Activated naive CD8-positive, alpha-beta T cell (primary cell): ENCODE data around the gene CACTIN.
"Not testable (repeated sequence)": the region's sequence is repeated elsewhere in the genome, so short reads cannot be mapped to it uniquely, and the experiment has no call there.

Experiments
- H3K27ac Mint-ChIP-seq: one replicate; pipeline ENCODE4 v1.8.0; 2021; ENCODE audit warnings: mixed read lengths
- H3K27me3 Mint-ChIP-seq: one replicate; pipeline ENCODE4 v1.8.0; 2021; ENCODE audit warnings: mixed read lengths
- H3K36me3 Mint-ChIP-seq: one replicate; pipeline ENCODE4 v1.8.0; 2021; ENCODE audit warnings: mixed read lengths
- H3K4me1 Mint-ChIP-seq: one replicate; pipeline ENCODE4 v1.8.0; 2021; ENCODE audit warnings: low read depth, mixed read lengths
- H3K4me3 Mint-ChIP-seq: one replicate; pipeline ENCODE4 v1.8.0; 2021; ENCODE audit warnings: mild to moderate bottlenecking, mixed read lengths
- H3K9me3 Mint-ChIP-seq: one replicate; pipeline ENCODE4 v1.8.0; 2021; ENCODE audit warnings: low read depth, mixed read lengths

CACTIN gene

DNA sequence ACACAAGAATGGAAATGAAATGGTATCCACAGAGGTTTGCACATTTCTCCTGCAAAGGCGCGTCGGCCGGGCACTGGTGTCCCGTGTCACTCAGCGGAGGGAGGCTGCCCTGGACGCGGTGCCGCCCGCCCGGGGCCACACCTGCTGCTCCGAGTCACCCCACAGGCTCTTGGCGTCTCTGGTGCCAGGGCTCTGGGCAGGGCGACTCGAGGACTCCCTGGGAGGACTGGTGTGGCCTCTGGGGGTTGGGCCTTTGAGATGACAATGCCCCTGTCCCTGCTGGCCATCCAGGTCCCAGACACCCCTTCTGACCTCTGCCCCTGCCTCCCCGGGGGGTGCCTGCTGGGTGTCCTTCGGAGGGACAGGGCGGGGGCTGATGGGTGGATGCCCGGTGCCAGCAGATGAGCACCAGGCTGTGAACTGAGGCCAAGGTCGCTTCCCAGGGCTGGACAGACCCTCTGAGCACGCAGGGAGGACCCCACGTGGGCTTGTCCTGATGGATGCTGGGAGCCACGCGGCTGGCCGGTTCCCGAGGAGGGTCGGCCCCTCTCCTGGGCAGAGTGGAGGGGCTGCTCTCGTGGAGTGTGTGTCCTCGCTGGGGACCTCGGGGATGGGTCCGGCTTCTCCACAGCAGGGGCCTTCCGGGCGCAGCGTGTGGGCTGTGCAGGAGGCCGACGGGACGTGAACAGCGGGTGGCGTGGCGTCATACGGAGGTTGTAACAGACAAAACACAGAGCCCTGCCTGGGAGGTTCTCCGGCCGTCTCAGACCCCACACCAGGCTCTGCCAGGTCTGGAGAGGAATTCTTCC, 4.7 kb upstream of the CACTIN start:
- H3K4me1 Mint-ChIP-seq: peaks cover 2% of the 10 kb centered on the region
- H3K36me3 Mint-ChIP-seq: no peaks in the 10 kb centered on the region
- no peak overlapping the region for H3K4me3 Mint-ChIP-seq
- no peaks in the 10 kb centered on the region for H3K9me3 Mint-ChIP-seq
- no peak overlapping the region for H3K27ac Mint-ChIP-seq
- no peaks in the 10 kb centered on the region for H3K27me3 Mint-ChIP-seq

DNA sequence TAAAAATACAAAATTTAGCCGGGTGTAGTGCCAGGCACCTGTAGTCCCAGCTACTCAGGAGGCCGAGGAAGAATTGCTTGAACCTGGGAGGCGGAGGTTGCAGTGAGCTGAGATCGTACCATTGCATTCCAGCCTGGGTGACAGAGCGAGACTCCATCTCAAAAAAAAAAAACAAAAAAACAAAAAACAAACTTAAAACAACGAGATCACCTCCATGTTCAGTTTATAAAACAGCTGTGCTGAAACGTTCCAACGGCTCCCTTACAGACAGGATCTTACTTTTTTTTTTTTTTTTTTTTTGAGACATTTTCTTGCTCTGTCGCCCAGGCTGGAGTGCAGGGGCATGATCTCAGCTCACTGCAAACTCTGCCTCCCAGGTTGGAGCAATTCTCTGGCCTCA, 2.2 kb upstream of the CACTIN start:
- H3K9me3 Mint-ChIP-seq, H3K27me3 Mint-ChIP-seq, H3K27ac Mint-ChIP-seq, H3K4me3 Mint-ChIP-seq, H3K36me3 Mint-ChIP-seq: not testable (repeated sequence)
- H3K4me1 Mint-ChIP-seq: peaks cover 20% of the 10 kb centered on the region

DNA sequence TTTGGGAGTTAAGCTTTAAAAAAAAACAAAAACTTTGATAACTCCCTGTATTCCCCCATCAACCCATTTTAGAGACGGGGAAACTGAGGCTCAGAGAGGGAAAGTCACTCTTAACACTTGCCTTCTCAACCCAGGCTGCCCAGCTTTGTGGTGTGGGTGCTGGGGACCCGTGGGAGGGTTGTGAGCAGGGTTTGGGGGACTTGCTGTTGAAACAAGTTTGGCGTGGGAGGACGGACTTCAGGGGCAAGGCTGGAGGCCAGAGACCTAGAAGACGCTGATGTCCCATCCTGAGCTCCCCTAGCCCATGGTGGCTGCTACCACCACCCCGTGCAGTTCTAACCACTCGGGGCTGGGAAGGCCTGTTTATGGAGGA, 747 bp upstream of the CACTIN start:
- no peaks in the 10 kb centered on the region for H3K36me3 Mint-ChIP-seq
- H3K9me3 Mint-ChIP-seq: no peaks in the 10 kb centered on the region
- no peak overlapping the region for H3K27ac Mint-ChIP-seq
- peaks cover 20% of the 10 kb centered on the region for H3K4me1 Mint-ChIP-seq
- H3K4me3 Mint-ChIP-seq: peak overlapping the region; percentile 92
- no peaks in the 10 kb centered on the region for H3K27me3 Mint-ChIP-seq

DNA sequence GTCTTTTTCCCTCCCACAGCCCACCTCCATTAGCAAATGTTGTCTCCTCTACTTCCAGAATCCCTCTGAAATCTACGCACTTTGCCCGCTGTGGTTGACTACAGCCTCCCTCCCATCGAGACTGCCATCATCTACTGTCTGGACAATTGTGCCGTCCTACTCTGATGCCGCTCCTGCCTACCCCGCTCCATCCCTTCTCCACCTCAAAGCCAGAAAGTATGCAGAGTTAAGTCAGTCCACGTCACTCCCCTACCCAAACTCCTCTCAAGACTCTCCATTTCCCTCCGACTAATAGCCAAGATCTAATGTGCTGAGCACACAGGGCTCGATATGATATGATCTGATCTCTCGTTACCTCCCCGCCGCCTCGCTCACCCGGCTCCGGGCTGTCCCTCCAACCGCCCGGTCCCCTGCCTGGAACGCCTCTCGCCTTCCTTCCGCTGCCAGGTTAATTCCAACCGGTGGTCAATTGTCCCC, 556 bp downstream of the CACTIN start:
- H3K36me3 Mint-ChIP-seq: no peaks in the 10 kb centered on the region
- H3K27me3 Mint-ChIP-seq: no peaks in the 10 kb centered on the region
- H3K9me3 Mint-ChIP-seq: no peaks in the 10 kb centered on the region
- peaks cover 20% of the 10 kb centered on the region for H3K4me1 Mint-ChIP-seq
- peak overlapping the region; percentile 84 for H3K27ac Mint-ChIP-seq
- peak overlapping the region; percentile 92 for H3K4me3 Mint-ChIP-seq

DNA sequence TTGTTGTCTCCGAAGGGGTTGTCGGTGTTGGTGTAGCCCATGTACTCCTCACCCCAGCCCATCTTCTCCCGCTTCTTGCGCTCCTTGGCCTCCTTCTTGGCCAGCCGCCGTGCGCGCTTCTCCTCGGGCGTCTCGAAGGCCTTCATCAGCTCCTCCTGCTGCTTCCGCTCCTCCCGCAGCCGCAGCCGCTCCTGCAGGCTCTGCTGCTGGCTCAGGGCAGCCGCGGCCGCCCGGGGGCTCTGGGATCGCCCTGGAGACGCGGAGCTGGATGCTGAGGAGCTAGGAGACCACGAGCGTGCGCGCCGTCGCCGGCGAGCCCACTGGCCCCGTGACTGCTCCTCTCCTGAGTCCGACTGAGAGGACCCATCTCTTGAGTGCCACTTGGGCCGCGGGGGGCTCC, 2.9 kb downstream of the CACTIN start:
- peaks cover 20% of the 10 kb centered on the region for H3K4me1 Mint-ChIP-seq
- no peaks in the 10 kb centered on the region for H3K36me3 Mint-ChIP-seq
- H3K4me3 Mint-ChIP-seq: peak overlapping the region; percentile 68
- H3K27ac Mint-ChIP-seq: no peak overlapping the region
- H3K27me3 Mint-ChIP-seq: no peaks in the 10 kb centered on the region
- H3K9me3 Mint-ChIP-seq: no peaks in the 10 kb centered on the region

DNA sequence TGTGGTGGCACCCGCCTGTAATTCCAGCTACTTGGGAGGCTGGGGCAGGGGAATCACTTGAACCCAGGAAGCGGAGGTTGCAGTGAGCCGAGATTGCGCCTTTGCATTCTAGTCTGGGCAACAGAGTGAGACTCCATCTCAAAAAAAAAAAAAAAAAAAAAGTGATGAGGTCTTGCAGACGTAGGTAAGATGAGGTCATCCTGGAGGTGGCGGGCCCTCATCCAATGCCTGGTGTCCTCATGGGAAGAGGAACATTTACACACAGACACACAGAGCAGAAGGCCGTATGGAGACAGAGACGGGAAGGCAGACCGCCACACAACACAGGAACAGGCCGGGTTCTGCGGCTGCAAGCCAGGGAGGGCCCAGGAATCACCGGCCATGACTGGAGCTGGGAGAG, 4.4 kb downstream of the CACTIN start:
- no peak overlapping the region for H3K27ac Mint-ChIP-seq

DNA sequence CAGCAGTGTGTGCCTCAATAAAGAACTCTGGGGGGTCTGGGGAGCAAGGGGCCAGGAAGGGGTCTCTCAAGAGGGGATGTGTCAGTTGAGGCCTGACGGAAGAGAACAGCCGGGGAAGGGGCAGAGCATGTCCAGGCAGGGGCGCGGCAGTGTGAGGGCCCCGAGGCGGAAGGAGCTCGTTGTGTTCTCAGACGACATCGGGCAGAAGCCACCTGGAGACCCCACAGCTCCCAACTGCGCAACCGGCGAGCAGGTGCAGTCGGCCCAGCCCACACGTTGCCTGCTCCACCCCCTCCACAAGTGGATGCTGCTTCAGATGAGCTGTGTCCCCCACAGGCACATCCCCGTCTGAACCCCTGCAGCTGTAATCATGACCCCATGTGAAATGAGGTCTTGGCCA, 4.9 kb downstream of the CACTIN start:
- Mint-ChIP-seq H3K36me3 (no peaks in the 10 kb centered on the region), H3K9me3 (no peaks in the 10 kb centered on the region), H3K4me3 (no peak overlapping the region), H3K27me3 (no peaks in the 10 kb centered on the region), H3K4me1 (peaks cover 27% of the 10 kb centered on the region), H3K27ac (no peak overlapping the region)

More for the DNA sequence above, 4.4 kb downstream of the CACTIN start:
- Mint-ChIP-seq H3K27me3 (no peaks in the 10 kb centered on the region), H3K4me3 (no peak overlapping the region), H3K4me1 (peaks cover 27% of the 10 kb centered on the region), H3K9me3 (no peaks in the 10 kb centered on the region), H3K36me3 (no peaks in the 10 kb centered on the region)

DNA sequence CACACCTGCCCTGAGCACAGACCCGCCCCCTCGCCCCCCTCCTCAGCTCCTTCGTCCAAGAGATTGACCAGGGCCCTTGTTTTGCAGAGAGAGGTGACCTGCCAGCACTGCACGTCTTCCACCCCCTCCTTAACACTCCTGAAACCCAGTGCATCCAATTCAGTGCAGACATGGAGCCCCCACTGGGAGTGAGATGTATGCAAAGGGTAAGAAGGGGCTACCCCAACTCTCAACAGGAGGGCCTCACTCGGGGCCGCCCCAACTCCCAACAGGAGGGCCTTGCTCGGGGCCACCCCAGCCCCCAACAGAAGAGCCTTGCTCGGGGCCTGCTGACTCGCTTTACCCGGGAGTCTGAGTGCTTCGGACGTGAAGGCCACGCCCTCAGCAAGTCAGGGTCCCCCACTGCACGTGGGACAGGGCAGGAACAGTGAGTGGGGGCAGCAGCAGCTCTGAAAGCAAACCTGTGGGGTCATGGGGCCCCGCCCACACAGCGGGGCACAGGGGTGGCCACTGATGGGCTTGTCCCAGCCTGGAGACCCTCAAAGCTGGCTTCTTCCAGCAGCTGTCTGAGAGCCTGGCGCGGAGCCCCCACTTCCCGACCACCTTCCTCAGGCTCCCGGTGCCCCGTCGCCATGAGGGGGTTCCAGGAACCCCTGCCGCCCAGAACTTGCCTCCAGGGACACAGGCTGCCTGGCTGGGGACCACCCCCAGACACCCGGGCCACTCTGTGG, 5.6 kb downstream of the CACTIN start:
- Mint-ChIP-seq H3K27me3 (no peaks in the 10 kb centered on the region), H3K27ac (no peak overlapping the region), H3K9me3 (no peaks in the 10 kb centered on the region), H3K4me1 (peaks cover 25% of the 10 kb centered on the region), H3K36me3 (no peaks in the 10 kb centered on the region), H3K4me3 (no peak overlapping the region)

DNA sequence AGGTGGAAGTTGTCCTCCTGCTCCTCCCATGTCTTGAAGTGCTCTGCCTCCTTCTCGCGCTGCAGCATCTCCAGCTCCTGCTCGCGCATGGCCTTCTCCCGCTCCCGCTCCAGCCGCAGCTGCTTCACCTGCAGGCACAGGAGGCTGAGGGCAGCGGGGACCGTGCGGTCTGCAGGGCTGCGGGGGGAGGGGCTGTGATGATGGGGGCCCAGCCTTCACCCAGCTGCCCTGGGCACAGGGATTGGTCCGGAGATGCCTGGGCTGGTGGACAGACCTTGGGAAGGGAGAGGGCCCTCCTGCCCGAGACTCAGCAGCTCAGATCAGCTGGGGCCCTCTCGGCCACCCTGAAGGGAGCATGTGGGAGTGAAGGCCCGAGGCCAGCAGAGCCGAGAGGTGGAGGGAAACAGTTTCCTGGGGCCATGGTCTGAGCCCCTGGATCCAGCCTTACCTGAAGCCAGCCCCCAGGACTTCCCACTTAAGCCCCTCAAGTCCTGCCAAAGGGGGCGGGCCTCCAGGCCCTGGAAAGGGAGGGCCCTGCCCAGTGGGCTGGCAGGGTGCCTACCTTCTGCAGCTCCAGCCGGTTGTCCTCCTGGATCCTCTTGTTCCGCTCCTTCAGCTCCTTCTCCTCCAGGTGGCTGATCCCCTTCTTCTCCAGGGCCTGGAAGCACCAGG, 6.3 kb downstream of the CACTIN start:
- no peaks in the 10 kb centered on the region for H3K36me3 Mint-ChIP-seq
- peaks cover 22% of the 10 kb centered on the region for H3K4me1 Mint-ChIP-seq
- H3K27me3 Mint-ChIP-seq: no peaks in the 10 kb centered on the region
- H3K27ac Mint-ChIP-seq: no peak overlapping the region
- H3K4me3 Mint-ChIP-seq: no peak overlapping the region
- no peaks in the 10 kb centered on the region for H3K9me3 Mint-ChIP-seq

DNA sequence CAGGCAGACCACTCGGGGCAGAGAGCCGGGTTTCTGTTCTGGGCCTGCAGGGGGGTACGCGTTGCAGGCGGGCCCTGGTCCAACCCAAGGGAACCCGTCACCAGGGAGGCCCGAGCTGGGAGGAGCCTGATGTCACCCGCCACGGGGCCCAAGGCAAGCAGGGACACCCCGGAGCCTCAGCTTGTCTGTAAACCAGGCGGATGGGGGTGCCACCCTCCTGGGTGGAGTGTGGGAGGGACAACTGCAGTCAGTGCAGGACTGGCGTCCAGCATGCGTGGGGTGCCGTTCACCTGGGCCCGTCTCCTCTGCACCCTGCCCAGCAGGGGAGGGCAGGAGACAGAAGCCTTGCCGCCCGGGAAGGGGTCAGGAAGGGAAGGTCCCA, 7.0 kb downstream of the CACTIN start:
- no peaks in the 10 kb centered on the region for H3K27me3 Mint-ChIP-seq
- no peak overlapping the region for H3K4me3 Mint-ChIP-seq
- no peaks in the 10 kb centered on the region for H3K36me3 Mint-ChIP-seq
- no peaks in the 10 kb centered on the region for H3K9me3 Mint-ChIP-seq
- no peak overlapping the region for H3K27ac Mint-ChIP-seq
- H3K4me1 Mint-ChIP-seq: peaks cover 16% of the 10 kb centered on the region

DNA sequence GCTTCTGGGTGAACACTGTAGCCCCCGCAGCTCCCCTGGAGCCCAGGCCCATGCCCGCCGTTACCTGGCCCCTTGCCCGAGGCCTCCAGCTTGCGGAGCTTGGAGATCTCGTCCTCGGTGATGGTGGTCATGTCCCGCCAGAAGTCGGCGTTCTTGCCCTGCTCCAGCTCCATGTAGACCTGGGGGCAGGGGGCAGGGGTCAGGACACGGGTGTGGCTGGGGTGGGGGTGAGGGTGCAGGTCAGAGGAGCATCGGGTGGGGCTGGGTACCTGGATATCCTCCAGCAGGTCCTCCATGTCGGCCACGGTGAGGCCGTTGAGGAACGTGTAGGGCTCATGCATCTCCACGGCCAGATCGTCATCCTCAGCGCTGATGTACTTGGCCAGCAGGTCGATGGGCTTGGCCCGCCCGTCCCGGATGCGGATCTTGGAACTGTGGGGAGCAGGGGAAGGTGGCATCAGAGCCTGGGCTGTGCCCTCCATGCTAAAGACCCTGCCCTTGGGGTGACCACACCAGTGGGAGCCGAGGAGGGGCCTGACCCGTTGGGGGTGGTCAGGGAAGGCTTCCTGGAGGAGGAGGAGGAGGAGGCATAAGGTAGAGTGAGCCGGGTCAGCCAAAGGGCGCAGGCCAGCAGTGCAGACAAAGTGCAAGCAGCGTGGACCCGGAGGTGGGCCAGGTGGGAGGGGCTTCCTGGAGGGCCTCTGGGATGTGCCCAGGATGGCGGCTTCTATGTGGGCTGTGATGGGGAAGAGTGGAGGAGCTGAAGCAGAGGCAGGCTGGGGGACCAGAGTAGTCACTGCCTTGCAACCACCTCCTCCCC, 7.6 kb downstream of the CACTIN start:
- Mint-ChIP-seq H3K27me3 (no peaks in the 10 kb centered on the region), H3K4me3 (no peak overlapping the region), H3K36me3 (no peaks in the 10 kb centered on the region), H3K9me3 (no peaks in the 10 kb centered on the region), H3K27ac (no peak overlapping the region), H3K4me1 (peaks cover 10% of the 10 kb centered on the region)

DNA sequence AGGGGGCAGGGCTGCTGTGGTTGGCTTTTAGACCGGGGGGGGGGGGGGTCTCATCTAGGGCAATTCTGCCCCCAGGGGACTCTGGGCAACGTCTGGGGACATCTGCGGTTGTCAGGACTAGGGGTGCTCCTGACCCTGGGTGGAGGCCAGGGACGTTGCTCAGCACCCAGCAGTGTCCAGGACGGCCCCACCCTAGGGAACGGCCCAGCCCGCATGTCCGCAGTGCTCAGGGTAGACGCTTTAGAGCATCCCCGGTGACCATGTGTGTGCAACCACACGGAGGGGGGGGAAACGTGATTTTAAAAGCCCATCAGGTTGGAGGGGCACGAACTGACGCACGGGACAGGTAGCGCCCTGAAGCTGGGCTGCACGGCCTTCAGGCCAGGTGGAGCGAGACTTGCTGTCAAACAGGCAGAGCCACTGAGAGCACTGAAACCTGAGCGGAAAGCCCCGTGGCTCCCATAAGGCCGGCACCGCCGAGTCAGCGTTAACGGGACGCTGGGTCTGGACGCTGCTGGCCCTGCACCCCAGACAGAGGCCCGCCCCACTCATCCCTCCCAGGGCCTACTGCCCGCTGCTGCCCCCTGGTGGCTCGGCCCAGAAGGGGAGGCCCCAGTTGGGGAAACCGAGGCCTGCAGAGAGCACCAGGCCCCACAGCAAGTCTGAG, 8.3 kb downstream of the CACTIN start:
- Mint-ChIP-seq H3K4me3 (no peak overlapping the region), H3K27me3 (no peaks in the 10 kb centered on the region), H3K4me1 (peaks cover 9% of the 10 kb centered on the region), H3K36me3 (no peaks in the 10 kb centered on the region), H3K27ac (no peak overlapping the region), H3K9me3 (no peaks in the 10 kb centered on the region)

DNA sequence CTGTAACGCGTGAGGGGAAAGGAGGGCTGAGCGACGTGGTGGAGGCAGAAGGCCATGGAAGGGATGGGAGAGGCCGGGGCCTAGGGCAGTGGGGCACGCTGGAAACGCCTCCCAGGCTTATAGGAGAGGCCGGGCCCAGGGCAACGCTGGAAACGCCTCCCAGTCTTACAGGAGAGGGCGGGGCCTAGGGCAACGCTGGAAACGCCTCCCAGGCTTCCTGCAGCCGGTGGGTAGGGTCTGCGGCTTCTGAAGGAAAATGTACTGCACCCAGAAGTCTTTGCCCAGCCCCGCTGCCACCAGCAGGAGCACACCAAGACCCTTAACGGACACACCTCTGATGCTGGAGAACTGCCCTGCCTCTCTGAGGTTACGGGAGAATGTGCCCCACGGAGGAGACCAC, 9.1 kb downstream of the CACTIN start:
- peaks cover 9% of the 10 kb centered on the region for H3K4me1 Mint-ChIP-seq
- no peaks in the 10 kb centered on the region for H3K27me3 Mint-ChIP-seq
- no peak overlapping the region for H3K4me3 Mint-ChIP-seq
- no peak overlapping the region for H3K27ac Mint-ChIP-seq
- H3K36me3 Mint-ChIP-seq: no peaks in the 10 kb centered on the region
- no peaks in the 10 kb centered on the region for H3K9me3 Mint-ChIP-seq

DNA sequence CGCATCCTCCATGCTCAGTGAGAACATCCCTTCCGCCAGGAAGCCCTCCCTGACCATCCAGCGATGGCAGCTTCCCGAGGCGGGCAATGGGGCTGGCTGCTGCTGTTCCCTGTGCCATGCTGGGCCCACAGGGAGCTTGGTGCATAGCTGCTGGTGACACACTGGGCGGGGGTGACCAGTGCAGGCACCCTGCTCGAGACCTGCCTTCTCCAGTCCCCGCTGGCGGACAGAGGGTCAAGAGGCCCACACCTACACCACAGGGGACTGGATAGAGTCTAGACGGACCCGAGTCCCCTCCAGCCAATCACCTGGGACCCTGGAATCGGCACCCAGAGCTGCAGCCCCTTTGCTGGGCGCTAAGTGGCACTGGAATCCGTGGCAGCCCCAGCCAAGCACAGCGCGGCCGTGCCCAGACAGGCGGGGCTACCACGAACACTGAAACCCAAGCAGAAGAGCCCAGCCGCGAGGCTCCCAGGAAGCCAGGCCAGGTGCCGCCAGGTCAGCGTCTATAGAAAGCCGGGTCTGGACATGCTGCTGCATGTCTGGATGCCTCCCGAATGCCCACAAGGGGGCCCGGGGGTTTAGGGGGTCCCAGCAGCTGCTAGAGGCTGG, 11.0 kb downstream of the CACTIN start:
- no peaks in the 10 kb centered on the region for H3K9me3 Mint-ChIP-seq
- H3K4me1 Mint-ChIP-seq: peaks cover 9% of the 10 kb centered on the region
- no peaks in the 10 kb centered on the region for H3K36me3 Mint-ChIP-seq
- H3K27me3 Mint-ChIP-seq: no peaks in the 10 kb centered on the region
- no peak overlapping the region for H3K4me3 Mint-ChIP-seq
- H3K27ac Mint-ChIP-seq: no peak overlapping the region
